SU-DHL-6 (cell line): ENCODE results near the gene MTERF1.
"Not testable (repeated sequence)": the region's sequence is repeated elsewhere in the genome, so short reads cannot be mapped to it uniquely, and the experiment has no call there.

Experiments used
- EZH2phosphoT487 ChIP-seq: fragments of 200-600 bp; sonication (generic), shearing (Covaris generic); conservative IDR thresholded peaks from 2 replicates; pipeline ENCODE4 v1.6.1; 2018; ENCODE audit warnings: mild to moderate bottlenecking, antibody characterized with exemption, low read length, moderate library complexity, mixed read lengths
- TF ChIP-seq, protein P1 (sequence below): fragments of 200-600 bp; sonication (generic); IDR thresholded peaks from one replicate; pipeline ENCODE4 v1.5.1; 2017; ENCODE audit warnings: antibody characterized with exemption, mild to moderate bottlenecking, low read length, moderate library complexity; ENCODE audit not compliant: insufficient read depth, poor library complexity, severe bottlenecking

DNA sequence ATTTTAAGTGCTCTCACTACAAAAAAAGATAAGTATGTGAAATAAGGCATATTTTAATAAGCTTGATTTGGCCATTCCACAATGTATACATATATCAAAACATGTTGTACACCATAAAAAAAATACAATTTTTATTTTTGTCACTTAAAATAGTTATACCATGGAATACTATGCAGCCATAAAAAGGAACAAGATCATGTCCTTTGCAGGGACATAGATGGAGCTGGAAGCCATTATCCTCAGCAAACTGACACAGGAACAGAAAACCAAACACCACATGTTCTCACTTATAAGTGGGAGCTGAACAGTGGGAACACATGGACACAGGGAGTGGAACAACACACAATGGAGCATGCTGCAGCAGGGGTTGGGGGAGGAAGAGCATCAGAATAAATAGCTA, 15.9 kb downstream of the MTERF1 start:
- TF ChIP-seq, protein P1, sequence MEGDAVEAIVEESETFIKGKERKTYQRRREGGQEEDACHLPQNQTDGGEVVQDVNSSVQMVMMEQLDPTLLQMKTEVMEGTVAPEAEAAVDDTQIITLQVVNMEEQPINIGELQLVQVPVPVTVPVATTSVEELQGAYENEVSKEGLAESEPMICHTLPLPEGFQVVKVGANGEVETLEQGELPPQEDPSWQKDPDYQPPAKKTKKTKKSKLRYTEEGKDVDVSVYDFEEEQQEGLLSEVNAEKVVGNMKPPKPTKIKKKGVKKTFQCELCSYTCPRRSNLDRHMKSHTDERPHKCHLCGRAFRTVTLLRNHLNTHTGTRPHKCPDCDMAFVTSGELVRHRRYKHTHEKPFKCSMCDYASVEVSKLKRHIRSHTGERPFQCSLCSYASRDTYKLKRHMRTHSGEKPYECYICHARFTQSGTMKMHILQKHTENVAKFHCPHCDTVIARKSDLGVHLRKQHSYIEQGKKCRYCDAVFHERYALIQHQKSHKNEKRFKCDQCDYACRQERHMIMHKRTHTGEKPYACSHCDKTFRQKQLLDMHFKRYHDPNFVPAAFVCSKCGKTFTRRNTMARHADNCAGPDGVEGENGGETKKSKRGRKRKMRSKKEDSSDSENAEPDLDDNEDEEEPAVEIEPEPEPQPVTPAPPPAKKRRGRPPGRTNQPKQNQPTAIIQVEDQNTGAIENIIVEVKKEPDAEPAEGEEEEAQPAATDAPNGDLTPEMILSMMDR: not testable (repeated sequence)
- not testable (repeated sequence) for TF ChIP-seq EZH2phosphoT487
